Measurements from ENCODE around the gene GPALPP1.

The GPALPP1 gene

DNA sequence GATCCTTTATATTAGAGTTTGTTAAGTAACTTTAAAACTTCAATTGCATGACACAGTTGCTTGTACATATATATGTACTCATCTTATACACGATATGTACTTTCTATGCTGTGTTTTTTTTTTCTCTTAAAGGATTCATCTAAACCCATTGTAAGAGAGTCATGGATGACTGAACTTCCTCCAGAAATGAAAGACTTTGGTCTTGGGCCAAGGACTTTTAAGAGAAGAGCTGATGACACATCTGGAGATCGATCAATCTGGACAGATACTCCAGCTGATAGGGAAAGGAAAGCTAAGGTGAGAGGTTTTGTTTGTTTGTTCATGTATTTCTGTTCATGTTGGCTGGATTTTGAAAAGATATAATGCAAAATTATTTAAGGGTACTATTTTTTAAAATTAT lies 26.0 kb downstream of the GPALPP1 start:
- TF ChIP-seq, protein P1, sequence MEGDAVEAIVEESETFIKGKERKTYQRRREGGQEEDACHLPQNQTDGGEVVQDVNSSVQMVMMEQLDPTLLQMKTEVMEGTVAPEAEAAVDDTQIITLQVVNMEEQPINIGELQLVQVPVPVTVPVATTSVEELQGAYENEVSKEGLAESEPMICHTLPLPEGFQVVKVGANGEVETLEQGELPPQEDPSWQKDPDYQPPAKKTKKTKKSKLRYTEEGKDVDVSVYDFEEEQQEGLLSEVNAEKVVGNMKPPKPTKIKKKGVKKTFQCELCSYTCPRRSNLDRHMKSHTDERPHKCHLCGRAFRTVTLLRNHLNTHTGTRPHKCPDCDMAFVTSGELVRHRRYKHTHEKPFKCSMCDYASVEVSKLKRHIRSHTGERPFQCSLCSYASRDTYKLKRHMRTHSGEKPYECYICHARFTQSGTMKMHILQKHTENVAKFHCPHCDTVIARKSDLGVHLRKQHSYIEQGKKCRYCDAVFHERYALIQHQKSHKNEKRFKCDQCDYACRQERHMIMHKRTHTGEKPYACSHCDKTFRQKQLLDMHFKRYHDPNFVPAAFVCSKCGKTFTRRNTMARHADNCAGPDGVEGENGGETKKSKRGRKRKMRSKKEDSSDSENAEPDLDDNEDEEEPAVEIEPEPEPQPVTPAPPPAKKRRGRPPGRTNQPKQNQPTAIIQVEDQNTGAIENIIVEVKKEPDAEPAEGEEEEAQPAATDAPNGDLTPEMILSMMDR (IDR thresholded peaks at IDR 0.05): no peak

DNA sequence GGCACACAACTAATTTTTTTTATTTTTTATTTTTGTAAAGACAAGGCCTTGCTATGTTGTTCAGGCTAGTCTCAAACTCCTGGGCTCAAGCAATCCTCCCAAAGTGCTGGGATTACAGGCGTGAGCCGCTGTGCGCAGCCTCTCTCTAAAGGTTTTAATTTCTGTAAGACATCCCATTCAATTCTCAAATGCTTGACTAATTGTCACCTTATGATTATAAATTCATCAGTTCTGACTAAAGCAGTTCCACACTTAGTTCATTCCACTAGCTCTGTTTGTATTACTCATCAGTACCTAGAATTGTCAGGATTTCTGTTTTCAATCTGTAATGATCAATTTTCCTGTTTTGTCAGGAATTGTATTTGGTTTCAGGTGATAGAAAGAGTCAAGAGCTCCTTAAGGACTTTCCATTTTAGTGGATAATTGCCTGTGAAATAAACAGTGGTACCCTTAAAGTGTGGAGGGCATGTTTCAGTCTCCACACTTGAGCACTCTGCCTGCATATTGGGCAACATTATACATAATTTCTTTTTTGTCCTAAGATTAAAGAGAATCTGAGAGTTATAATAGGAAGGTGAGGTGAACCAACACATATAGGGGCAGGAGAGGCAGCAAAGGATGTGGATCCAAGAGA lies 27.6 kb downstream of the GPALPP1 start:
- TF ChIP-seq, protein P1 (IDR thresholded peaks at IDR 0.05): no peak

DNA sequence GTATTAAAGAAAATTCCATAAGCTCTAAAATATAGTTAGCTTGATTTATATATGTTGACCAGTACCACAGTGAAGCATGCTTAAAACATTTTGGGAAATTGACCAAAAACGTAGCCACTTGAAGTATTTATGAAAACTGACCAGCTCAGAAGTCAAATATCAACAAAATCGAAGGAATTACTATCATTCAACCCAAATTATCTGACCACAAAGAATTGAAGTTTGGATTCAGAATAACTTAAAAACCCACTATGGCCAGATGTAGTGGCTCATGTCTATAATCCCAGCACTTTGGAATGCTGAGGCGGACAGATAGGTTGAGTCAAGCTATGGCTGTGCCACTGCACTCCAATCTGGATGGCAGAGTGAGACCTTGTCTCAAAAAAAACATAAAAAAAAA lies 31.9 kb downstream of the GPALPP1 start:
- TF ChIP-seq, protein P1 (IDR thresholded peaks at IDR 0.05): no peak

DNA sequence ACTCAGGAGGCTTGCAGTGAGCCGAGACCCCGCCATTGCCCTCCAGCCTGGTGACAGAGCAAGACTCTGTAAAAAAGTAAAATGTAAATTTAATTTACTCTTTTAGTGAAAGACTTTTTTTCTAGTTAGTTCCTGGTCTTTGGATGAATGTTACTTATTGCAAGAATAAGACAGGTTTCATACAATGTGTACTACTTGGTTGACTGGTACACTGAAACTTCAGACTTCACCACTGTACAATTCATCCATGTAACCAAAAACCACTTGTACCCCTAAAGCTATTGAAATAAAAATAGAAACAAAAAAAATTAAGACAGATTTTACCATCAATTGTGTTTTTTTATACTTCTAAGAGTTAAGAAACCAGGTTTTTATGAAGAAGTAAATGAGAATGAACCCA lies 35.5 kb downstream of the GPALPP1 start:
- TF ChIP-seq, protein P1 (IDR thresholded peaks at IDR 0.05): no peak

DNA sequence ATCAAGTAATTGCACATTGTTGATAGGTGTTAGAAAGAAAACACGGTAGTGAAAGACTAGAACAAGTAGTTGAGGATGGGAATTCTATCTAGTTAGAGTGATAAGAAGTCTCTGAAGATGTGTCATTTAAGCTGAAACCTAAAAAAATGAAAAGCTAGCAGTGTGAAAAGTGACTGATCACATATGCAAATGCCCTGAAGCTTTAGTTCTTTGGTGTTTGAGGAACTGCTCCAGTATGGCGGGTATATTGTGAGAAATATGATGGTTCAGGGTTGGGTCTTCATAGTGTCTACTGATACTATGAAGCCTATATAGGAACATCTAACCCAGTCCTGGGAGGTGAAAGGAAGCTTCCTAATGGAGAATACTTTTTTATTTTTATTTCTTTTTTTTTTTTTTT lies 45.0 kb downstream of the GPALPP1 start:
- TF ChIP-seq, protein P1 (IDR thresholded peaks at IDR 0.05): no peak

DNA sequence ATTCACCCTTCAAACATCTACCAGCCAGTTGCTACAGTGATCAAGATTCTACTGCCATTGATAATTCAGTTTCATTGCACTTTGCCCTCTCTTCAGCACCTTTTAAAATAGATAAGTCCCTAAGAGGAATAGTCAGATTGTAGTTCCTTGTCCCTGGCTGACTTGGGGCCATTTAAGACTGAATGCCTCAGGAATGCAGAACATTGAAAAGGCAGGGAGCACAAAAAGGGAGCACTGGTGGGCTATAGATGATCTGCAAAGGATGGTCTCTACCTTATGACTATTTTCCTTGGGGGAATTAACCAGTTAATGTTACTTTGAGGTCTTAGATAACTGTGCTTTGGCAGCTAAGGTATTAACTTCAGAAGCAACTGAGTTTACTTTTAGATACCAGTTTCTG lies 46.9 kb downstream of the GPALPP1 start:
- TF ChIP-seq, protein P1 (IDR thresholded peaks at IDR 0.05): no peak

DNA sequence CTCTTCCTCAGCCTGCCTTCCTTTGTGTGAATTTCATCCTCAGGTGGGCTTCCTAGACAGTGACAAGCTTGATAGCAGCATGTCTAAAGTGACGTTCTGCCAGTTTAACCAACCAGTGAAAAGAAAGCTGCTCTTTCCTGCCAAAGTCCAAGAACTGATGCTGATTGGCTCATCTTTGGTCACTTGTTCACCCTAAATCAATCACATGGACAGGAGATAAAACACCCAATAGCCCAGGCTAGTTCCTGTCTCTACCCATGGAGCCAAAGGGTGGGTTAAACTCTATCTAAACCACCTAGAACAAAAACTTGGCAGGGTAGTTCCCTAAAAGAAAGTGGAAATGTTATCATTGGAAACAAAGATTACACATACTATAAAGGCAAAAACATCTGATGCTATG lies 50.8 kb downstream of the GPALPP1 start:
- TF ChIP-seq, protein P1 (IDR thresholded peaks at IDR 0.05): no peak

DNA sequence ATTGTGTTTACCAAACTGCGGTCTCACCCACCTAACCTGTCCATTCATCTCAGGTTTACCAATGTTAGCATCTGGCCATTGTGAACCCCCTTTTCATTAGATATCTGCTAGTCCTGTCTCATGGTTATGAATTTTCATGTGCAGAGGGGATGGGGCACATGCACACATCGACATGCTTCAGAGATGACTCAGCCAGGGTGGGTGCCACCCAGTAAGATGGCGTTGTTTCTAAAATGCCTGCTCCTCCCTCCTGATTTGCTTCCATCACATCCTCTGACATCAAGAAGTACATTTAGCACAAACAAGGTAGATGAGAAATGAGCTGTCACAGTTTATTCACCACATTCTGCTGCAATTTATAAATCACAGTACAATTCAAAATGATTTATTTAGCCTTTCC lies 51.3 kb downstream of the GPALPP1 start:
- TF ChIP-seq, protein P1 (IDR thresholded peaks at IDR 0.05): no peak

Data from LNCAP (cell line).